H1 (cell line): ENCODE data around the gene EXD3. TPM values are rescaled to one million over a fixed set of nuclear protein-coding genes. Genes with fewer than 3 reads are reported as not detected.

Experiments used
- SAP30 ChIP-seq: fragments of 300-600 bp; sonication (generic); IDR thresholded peaks from 2 replicates; pipeline ENCODE4 v1.7.1; 2012; ENCODE audit warnings: low read length, moderate library complexity, mild to moderate bottlenecking, inconsistent platforms; ENCODE audit not compliant: insufficient read depth, insufficient replicate concordance
- SIN3A ChIP-seq, 2 experiments: IDR thresholded peaks in 1 of 2; conservative IDR thresholded peaks in 1 of 2; 2 replicates each; pipeline ENCODE4 v1.6.1; 2011 to 2012; ENCODE audit warnings: low read length in 2 of 2, improper control_type of control experiment in 1 of 2, low read depth in 1 of 2, mild to moderate bottlenecking in 1 of 2
- polyA plus RNA-seq, 7 experiments: library from polyadenylated mRNA; depleted of rRNA in 3 of 7; stranded (reverse) in 5 of 7; unstranded in 2 of 7; fragments of >200 nt in 5 of 7; fragments of 200-250 nt in 2 of 7; gene quantifications; 1 replicate in 5 of 7; 2 replicates in 1 of 7; 4 replicates in 1 of 7; pipeline versions ENCODE4 v1.2.1 to v1.2.3, GENCODE V29; 2011 to 2013; ENCODE audit warnings: missing spikeins in 2 of 7, mixed read lengths in 2 of 7
- total RNA-seq: library from RNA; stranded (reverse); fragmentation: NEBNext Ultra II Directional; extraction: Animal tissue kit (Norgen Biotek cat#: 25700); gene quantifications from 2 replicates; pipeline ENCODE4 v1.2.1, GENCODE V29; 2021
- TF ChIP-seq, protein P1 (sequence below): fragments of 300-600 bp; sonication (generic); IDR thresholded peaks from 2 replicates; pipeline ENCODE4 v1.7.1; 2012; ENCODE audit warnings: low read length, moderate library complexity, mild to moderate bottlenecking, inconsistent platforms; ENCODE audit not compliant: insufficient replicate concordance
- TF ChIP-seq, protein P2 (sequence below), 3 experiments: IDR thresholded peaks; 1 replicate in 2 of 3; 2 replicates in 1 of 3; pipeline versions ENCODE4 v1.5.1 to v1.6.1; 2011; ENCODE audit warnings: low read length in 3 of 3, mild to moderate bottlenecking in 3 of 3, inconsistent platforms in 2 of 3, low read depth in 1 of 3, moderate library complexity in 1 of 3; ENCODE audit not compliant: insufficient read depth in 1 of 3; ENCODE audit errors: control extremely low read depth in 1 of 3

EXD3 gene
- total and polyA plus RNA-seq, 2 of the 8 experiments (the other 6 are each of a cell fraction or from before 2014, with no cell fraction given) = 7.2 to 9.4 TPM

GRCh38 chr9:137354153-137354844 is 68.7 kb downstream of the EXD3 start (continued):
- TF ChIP-seq, protein P1, sequence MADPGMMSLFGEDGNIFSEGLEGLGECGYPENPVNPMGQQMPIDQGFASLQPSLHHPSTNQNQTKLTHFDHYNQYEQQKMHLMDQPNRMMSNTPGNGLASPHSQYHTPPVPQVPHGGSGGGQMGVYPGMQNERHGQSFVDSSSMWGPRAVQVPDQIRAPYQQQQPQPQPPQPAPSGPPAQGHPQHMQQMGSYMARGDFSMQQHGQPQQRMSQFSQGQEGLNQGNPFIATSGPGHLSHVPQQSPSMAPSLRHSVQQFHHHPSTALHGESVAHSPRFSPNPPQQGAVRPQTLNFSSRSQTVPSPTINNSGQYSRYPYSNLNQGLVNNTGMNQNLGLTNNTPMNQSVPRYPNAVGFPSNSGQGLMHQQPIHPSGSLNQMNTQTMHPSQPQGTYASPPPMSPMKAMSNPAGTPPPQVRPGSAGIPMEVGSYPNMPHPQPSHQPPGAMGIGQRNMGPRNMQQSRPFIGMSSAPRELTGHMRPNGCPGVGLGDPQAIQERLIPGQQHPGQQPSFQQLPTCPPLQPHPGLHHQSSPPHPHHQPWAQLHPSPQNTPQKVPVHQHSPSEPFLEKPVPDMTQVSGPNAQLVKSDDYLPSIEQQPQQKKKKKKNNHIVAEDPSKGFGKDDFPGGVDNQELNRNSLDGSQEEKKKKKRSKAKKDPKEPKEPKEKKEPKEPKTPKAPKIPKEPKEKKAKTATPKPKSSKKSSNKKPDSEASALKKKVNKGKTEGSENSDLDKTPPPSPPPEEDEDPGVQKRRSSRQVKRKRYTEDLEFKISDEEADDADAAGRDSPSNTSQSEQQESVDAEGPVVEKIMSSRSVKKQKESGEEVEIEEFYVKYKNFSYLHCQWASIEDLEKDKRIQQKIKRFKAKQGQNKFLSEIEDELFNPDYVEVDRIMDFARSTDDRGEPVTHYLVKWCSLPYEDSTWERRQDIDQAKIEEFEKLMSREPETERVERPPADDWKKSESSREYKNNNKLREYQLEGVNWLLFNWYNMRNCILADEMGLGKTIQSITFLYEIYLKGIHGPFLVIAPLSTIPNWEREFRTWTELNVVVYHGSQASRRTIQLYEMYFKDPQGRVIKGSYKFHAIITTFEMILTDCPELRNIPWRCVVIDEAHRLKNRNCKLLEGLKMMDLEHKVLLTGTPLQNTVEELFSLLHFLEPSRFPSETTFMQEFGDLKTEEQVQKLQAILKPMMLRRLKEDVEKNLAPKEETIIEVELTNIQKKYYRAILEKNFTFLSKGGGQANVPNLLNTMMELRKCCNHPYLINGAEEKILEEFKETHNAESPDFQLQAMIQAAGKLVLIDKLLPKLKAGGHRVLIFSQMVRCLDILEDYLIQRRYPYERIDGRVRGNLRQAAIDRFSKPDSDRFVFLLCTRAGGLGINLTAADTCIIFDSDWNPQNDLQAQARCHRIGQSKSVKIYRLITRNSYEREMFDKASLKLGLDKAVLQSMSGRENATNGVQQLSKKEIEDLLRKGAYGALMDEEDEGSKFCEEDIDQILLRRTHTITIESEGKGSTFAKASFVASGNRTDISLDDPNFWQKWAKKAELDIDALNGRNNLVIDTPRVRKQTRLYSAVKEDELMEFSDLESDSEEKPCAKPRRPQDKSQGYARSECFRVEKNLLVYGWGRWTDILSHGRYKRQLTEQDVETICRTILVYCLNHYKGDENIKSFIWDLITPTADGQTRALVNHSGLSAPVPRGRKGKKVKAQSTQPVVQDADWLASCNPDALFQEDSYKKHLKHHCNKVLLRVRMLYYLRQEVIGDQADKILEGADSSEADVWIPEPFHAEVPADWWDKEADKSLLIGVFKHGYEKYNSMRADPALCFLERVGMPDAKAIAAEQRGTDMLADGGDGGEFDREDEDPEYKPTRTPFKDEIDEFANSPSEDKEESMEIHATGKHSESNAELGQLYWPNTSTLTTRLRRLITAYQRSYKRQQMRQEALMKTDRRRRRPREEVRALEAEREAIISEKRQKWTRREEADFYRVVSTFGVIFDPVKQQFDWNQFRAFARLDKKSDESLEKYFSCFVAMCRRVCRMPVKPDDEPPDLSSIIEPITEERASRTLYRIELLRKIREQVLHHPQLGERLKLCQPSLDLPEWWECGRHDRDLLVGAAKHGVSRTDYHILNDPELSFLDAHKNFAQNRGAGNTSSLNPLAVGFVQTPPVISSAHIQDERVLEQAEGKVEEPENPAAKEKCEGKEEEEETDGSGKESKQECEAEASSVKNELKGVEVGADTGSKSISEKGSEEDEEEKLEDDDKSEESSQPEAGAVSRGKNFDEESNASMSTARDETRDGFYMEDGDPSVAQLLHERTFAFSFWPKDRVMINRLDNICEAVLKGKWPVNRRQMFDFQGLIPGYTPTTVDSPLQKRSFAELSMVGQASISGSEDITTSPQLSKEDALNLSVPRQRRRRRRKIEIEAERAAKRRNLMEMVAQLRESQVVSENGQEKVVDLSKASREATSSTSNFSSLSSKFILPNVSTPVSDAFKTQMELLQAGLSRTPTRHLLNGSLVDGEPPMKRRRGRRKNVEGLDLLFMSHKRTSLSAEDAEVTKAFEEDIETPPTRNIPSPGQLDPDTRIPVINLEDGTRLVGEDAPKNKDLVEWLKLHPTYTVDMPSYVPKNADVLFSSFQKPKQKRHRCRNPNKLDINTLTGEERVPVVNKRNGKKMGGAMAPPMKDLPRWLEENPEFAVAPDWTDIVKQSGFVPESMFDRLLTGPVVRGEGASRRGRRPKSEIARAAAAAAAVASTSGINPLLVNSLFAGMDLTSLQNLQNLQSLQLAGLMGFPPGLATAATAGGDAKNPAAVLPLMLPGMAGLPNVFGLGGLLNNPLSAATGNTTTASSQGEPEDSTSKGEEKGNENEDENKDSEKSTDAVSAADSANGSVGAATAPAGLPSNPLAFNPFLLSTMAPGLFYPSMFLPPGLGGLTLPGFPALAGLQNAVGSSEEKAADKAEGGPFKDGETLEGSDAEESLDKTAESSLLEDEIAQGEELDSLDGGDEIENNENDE = no peak
- TF ChIP-seq, protein P2, sequence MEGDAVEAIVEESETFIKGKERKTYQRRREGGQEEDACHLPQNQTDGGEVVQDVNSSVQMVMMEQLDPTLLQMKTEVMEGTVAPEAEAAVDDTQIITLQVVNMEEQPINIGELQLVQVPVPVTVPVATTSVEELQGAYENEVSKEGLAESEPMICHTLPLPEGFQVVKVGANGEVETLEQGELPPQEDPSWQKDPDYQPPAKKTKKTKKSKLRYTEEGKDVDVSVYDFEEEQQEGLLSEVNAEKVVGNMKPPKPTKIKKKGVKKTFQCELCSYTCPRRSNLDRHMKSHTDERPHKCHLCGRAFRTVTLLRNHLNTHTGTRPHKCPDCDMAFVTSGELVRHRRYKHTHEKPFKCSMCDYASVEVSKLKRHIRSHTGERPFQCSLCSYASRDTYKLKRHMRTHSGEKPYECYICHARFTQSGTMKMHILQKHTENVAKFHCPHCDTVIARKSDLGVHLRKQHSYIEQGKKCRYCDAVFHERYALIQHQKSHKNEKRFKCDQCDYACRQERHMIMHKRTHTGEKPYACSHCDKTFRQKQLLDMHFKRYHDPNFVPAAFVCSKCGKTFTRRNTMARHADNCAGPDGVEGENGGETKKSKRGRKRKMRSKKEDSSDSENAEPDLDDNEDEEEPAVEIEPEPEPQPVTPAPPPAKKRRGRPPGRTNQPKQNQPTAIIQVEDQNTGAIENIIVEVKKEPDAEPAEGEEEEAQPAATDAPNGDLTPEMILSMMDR (IDR thresholded peaks at IDR 0.05; ENCODE audit: control extremely low read depth in 1 of 3, insufficient read depth in 1 of 3, low read depth in 1 of 3, low read length in 3 of 3) = no peak
- TF ChIP-seq SAP30 (no peak), SIN3A (conservative IDR thresholded peaks at IDR 0.05 in 1 of 2, IDR thresholded peaks at IDR 0.05 in 1 of 2; ENCODE audit: low read depth in 1 of 2, low read length in 2 of 2) (no peak)
